Measurements from ENCODE around the gene RUVBL2. TPM values are rescaled to one million over a fixed set of nuclear protein-coding genes. Genes with fewer than 3 reads are reported as not detected.
A peak's percentile ranks its signal among the peaks of the same experiment; 100 is the strongest.

RUVBL2 gene
- total RNA-seq, 4 donors from 2014 or later = 69.2 to 120 (median 78.5) TPM

DNA sequence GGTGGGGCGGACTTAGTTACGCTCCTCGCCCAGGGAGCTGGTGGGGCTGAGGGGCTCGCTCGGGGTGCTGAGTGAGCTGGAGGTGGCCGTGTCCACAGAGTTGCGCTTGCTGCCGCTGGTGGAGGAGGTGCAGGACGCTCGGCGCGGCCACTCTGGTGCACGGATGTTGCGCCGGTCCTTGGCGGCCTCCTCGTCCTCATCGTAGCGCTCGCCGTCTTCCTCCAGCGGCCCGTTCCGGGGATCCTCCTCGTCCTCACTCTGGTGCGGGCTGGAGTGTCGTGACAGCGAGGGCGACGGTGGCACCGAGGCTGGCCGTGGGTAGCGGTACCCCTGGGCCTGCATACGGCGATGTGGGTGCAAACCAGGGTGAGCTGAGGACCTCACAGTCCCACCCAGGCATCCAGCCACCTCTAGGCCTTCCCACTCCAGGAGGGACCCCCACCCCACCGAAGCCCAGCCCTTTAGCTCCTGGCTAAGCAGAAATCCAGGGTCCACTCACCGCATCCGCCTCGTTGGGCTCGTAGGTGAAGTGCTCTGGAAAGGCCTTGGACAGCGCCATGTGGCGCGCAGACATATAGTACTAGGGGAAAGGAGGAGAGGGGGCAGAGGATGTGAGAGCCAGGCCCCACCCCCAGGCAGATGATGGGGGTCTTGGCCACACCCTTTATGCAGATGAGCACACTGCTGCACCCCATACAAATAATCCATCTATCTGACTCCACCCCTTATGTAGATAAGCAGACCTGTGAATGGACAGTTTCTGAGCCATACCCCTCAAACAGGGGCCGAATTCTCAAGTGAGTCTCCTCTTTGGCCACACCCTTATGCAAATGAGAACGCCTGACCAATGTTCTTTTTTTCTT is 24.2 kb upstream of the RUVBL2 start:
- Histone ChIP-seq H3K27ac (no peak overlapping the region), H3K36me3 (peaks cover 0 to 76% (median 2%) of the 10 kb centered on the region in 3 donors), H3K4me3 (no peak overlapping the region), H3K9me3 (no peaks in the 10 kb centered on the region), H3K4me1 (peaks cover 0 to 46% (median 21%) of the 10 kb centered on the region in 4 donors), H3K27me3 (no peaks in the 10 kb centered on the region)
- no peak for DNase-seq (ENCODE audit: low spot score in 2 of 2)
- WGBS, 2 donors = 92% methylated on average over 45 of the region's 45 CpGs
- TF ChIP-seq EP300 (IDR thresholded peaks at IDR 0.05) (no peak), POLR2A (IDR thresholded peaks at IDR 0.05) (no peak)
- TF ChIP-seq, protein P1, sequence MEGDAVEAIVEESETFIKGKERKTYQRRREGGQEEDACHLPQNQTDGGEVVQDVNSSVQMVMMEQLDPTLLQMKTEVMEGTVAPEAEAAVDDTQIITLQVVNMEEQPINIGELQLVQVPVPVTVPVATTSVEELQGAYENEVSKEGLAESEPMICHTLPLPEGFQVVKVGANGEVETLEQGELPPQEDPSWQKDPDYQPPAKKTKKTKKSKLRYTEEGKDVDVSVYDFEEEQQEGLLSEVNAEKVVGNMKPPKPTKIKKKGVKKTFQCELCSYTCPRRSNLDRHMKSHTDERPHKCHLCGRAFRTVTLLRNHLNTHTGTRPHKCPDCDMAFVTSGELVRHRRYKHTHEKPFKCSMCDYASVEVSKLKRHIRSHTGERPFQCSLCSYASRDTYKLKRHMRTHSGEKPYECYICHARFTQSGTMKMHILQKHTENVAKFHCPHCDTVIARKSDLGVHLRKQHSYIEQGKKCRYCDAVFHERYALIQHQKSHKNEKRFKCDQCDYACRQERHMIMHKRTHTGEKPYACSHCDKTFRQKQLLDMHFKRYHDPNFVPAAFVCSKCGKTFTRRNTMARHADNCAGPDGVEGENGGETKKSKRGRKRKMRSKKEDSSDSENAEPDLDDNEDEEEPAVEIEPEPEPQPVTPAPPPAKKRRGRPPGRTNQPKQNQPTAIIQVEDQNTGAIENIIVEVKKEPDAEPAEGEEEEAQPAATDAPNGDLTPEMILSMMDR (IDR thresholded peaks at IDR 0.05) = no peak

DNA sequence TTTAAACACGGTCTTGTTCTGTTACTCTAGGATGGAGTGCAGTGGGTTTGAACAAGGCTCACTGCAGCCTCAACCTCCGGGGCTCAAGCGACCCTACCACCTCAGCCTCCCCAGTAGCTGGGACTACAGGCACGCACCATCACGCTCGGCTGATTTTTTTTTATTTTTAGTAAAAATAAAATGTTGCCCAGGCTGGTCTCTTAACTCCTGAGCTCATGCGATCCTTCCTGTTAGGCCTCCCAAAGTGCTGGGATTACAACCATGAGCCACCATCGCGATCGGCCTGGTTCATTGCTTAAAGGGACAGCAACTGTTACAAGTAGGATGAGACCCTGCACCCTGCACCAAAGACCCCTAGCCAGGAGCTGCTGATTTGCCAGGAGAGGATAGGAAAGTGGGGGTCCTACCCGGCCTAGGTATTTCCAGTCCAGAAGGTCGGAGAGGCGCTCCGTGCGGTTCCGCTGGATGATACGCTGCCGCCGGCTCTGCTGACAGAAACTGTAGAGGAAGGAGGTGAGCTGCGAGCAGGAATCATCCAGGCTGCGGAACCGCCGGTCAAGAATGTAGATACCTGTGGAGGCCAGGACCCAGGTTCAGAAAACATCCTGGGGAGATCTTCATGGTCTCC is 23.4 kb upstream of the RUVBL2 start:
- Histone ChIP-seq H3K27me3 (no peaks in the 10 kb centered on the region), H3K36me3 (peaks cover 0 to 84% (median 2%) of the 10 kb centered on the region in 3 donors), H3K4me3 (no peak overlapping the region), H3K4me1 (peaks cover 0 to 42% (median 18%) of the 10 kb centered on the region in 4 donors), H3K9me3 (no peaks in the 10 kb centered on the region), H3K27ac (peak overlapping the region in 1 of 4 donors; percentile 59)
- no peak for DNase-seq (ENCODE audit: low spot score in 2 of 2)
- WGBS, 2 donors = 83% methylated on average over 23 of the region's 23 CpGs
- TF ChIP-seq, protein P1 (IDR thresholded peaks at IDR 0.05) = no peak
- TF ChIP-seq POLR2A (IDR thresholded peaks at IDR 0.05) = no peak
- no peak for TF ChIP-seq EP300 (IDR thresholded peaks at IDR 0.05)

DNA sequence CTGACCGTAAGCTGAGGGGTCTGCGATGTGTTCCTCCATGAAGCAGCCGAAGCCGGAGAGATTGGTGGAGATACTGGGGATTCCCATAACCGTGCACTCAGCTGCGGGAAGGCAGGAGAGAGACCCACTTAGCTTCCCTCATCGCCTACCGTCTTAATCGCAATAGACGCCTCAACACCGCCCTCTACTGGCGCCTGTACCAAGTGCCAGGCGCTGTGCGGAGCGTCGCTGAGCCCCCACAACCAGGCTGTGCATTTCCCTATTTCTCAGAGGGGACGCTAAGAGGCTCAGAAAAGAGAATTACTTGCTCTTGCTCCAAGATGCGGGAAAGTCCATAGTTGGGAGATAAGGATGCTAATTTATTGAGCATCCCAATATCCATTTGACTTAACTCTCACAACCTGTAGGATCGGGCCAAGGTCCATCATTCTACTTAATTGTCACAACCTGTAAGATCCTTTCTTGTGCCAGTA is 22.7 kb upstream of the RUVBL2 start:
- WGBS, 2 donors = 15 to 23% methylated on average over 17 to 19 of the region's 19 CpGs
- TF ChIP-seq EP300 (IDR thresholded peaks at IDR 0.05) (peak in 1 of 2 donors; percentile 29), POLR2A (IDR thresholded peaks at IDR 0.05) (no peak)
- TF ChIP-seq, protein P1 (IDR thresholded peaks at IDR 0.05) = peak; percentile 87 to 94 (median 89)
- H3K27ac ChIP-seq = peak overlapping the region in 1 of 4 donors; percentile 59
- peak; percentile 69 to 85 for DNase-seq (ENCODE audit: low spot score in 2 of 2)
- H3K4me3 ChIP-seq = no peak overlapping the region
- H3K27me3 ChIP-seq = no peaks in the 10 kb centered on the region
- H3K9me3 ChIP-seq = no peaks in the 10 kb centered on the region
- H3K36me3 ChIP-seq = peaks cover 0 to 84% (median 2%) of the 10 kb centered on the region in 3 donors
- H3K4me1 ChIP-seq = peaks cover 0 to 42% (median 18%) of the 10 kb centered on the region in 4 donors

DNA sequence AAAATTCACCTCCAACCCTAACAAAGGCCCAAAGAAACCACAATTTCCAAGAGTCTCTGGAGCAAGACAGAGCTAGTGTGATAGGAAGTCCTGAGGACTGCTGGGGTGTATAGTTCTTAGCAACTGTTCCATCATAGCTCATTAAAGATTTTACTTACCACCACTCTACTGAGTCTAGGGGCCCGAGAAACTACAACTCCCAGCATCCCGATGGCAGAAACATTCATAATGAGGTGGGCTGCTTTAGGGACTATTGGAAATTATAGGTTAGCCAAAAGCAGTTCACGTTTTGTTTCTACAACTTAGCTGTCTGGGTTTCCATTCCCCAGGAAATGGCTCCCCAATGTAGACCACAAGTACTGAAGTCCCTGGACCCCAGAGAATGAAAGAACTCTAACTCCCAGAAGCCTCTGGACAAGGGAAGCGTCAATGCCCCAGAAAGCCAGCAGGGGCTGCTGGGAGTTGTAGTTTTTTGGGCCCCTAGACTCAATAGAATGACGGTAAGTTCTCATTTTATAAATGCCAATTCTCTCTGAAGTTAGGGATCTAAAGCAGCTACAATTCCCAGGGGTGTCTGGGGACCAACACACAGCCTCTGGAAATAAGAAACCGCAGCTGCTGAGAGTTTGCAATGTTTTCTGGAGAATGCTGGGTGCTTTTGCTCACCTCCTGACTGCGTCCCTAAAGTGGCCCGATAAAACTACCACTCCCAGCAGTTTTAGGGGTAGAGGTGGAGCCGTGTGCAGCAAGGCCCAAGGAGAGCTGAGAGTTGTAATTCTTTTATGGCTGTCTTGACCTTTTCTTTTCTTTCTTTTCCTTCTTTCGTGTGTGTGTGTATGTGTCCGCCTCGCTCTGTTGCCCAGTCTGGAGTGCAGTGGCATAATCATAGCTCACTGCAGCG is 17.5 kb upstream of the RUVBL2 start:
- Histone ChIP-seq H3K4me1 (peaks cover 0 to 12% (median 0%) of the 10 kb centered on the region in 4 donors), H3K36me3 (peaks cover 0 to 76% (median 2%) of the 10 kb centered on the region in 3 donors), H3K27me3 (no peaks in the 10 kb centered on the region), H3K27ac (no peak overlapping the region), H3K4me3 (no peak overlapping the region), H3K9me3 (no peaks in the 10 kb centered on the region)
- no peak for TF ChIP-seq EP300 (IDR thresholded peaks at IDR 0.05)
- TF ChIP-seq, protein P1 (IDR thresholded peaks at IDR 0.05) = no peak
- no peak for TF ChIP-seq POLR2A (IDR thresholded peaks at IDR 0.05)
- no peak for DNase-seq (ENCODE audit: low spot score in 2 of 2)
- WGBS, 2 donors = 83 to 92% methylated on average over 13 of the region's 13 CpGs

Measured in tibial nerve (tissue), 4 donors.